M059J (cell line): Measurements from ENCODE around the gene ELL. TPM values are rescaled to one million over a fixed set of nuclear protein-coding genes. Genes with fewer than 3 reads are reported as not detected.
A peak's percentile ranks its signal among the peaks of the same experiment; 100 is the strongest.

Experiments used
- DNase-seq: peaks from one replicate; pipeline ENCODE4 v3.0.0-alpha.2; 2012; ENCODE audit warnings: low read depth
- total RNA-seq: library from RNA; depleted of rRNA; stranded (reverse); fragments of >200 nt; shearing (Covaris generic); gene quantifications from 2 replicates; pipeline ENCODE4 v1.2.3, GENCODE V29; 2014

ELL gene
- total RNA-seq, 1 experiment from 2014 or later = 15.4 TPM

GRCh38 chr19:18469069-18469846, 52.6 kb downstream of the ELL start:
- peak; percentile 31 for DNase-seq

DNA sequence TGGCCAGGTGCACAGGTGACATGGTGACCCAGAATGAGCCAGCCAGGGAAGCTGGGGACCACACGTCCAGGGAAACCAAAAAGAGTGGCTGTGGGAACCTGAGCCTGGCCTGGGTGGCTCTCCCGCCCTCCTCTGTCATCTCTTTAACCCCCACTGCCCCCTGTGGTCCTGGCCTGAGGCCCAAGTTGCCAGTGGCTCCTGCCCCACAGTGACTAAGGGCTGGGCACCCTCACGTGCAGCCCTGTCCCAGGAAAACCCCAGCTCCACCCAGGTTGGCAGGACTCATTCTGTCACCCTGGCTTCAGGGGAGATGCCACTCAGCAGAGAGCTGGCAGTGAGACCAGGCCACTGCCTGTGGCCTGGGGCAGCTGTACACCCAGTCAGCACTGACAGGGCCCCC, 53.4 kb downstream of the ELL start:
- peak; percentile 81 for DNase-seq

GRCh38 chr19:18467978-18468377, 53.9 kb downstream of the ELL start:
- DNase-seq = no peak

DNA sequence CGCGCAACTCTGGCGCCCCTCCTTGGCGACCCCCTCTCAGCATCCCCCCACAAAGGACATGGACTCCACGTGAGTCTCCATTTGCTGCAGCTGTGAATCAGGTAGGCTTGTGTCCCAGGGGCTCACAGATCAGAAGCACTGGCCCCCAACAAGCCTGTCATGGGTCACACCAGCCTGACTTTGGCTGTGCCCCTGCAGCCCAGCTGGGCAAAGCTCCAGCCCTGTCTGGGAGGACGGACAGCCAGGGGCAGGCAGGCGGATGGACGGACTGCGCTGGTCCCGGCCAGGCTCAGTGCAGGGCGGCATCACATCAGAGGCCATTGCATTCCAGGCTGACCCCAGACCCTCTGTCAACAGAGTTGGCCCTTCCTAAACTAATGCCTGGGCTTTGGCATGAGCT, 55.5 kb downstream of the ELL start:
- DNase-seq = no peak

GRCh38 chr19:18465964-18466339, 55.9 kb downstream of the ELL start:
- no peak for DNase-seq

DNA sequence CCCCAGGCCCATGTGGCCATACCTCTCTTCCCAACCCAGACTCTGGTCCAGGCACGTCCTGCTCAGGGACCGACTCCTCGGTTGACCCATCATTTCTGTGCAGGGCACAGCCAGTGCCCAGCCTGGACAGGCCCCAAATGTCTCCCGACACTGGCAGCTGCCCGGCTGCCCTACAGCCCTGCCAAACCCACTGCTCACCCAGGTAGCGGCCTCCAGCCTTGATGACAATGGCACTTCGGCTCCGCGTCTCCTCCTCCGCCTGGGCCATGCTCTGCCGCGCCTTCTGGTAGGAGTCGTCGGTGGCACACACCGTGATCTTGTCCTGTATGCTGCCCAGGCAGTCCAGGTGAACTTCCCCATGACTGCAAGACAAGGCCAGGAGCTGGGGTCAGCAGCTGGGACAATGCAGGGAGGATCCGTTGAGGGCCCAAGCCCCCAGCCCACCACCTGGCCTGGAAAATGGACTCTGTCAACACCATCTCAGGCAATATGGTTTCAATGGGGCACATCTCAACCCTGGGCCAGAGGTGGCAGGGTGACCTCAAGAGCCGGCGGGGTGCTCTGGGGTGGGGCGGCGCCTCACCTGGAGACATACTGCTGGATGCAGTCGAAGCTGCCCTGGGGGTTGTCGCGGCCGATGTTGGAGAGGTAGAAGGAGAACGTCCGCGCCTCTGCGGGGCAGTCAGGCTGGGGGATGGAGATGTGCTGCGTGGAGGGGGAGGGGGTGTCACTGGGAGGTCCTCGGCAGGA, 56.5 kb downstream of the ELL start:
- no peak for DNase-seq

GRCh38 chr19:18464646-18465045, 57.2 kb downstream of the ELL start:
- DNase-seq = peak; percentile 85

- no peak for DNase-seq
Observed at GRCh38 chr19:18461471-18461870, 60.4 kb downstream of the ELL start.

- no peak for DNase-seq
Observed at GRCh38 chr19:18460900-18461299, 61.0 kb downstream of the ELL start.

DNA sequence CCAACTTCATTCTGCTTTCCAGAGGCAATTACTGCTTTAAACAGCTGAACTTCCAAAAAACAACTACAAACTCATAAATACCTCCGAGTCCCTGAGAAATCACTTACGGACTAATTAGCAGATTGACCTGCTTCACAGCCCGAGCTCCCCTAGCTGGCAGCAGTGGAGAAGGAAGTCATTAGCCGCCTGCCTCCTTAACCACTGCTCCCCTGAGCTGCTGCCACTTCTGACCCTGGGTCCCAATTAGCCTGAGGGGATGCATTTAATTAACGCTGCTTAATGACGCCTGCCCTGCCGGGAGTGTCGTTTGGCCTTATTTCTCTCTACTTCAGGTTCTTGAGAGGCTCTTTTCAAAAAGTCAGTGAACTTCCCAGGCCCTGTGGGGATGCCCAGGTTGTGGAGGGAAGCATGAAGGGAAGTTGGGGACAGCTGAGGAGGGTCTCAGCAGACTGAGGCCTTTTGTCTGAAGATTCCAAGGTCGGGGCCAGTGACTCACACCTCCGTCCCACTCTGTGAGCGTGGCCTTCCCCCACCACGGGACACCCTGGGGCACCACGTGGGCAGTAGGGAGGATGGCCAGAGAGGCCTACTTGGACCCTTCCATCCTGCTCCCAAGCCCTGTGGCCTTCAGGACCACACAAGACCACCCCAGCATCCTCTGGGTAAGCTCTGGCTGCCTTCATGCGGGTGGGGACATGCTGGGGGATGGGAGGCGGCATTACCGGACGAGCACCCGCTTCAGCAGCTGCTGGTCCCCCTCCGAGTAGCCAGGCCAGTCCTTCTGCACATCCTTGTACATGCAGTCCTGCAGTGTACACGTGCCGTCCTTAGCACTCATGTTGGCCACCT, 64.2 kb downstream of the ELL start:
- no peak for DNase-seq

- DNase-seq = no peak
Observed at GRCh38 chr19:18456974-18457373, 64.9 kb downstream of the ELL start.

GRCh38 chr19:18456279-18456678, 65.6 kb downstream of the ELL start:
- DNase-seq = no peak

- DNase-seq = peak; percentile 79
Observed at GRCh38 chr19:18453269-18454024, 68.4 kb downstream of the ELL start.

DNA sequence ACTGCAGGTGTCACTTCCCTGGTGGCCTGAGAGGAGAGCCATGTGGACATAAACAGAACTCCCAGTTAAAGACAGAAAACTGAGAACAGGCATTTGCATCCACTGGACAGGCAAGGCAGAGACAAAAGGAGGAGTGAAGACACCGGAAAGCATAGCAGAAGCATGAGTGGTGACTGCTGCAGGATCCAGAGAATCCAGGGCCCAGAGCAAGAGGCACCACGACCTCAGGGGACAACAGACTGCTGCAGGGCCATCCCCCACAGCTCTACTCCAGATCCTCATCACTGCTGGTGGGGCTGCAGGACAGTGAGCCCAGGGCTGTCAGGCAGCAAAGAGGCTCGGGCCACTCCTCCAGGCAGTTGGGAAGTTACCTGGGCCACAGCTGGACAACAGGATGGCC, 69.5 kb downstream of the ELL start:
- no peak for DNase-seq

- DNase-seq = peak; percentile 69
Observed at GRCh38 chr19:18450931-18451836, 70.7 kb downstream of the ELL start.

GRCh38 chr19:18450021-18450930, 71.6 kb downstream of the ELL start:
- DNase-seq = no peak

DNA sequence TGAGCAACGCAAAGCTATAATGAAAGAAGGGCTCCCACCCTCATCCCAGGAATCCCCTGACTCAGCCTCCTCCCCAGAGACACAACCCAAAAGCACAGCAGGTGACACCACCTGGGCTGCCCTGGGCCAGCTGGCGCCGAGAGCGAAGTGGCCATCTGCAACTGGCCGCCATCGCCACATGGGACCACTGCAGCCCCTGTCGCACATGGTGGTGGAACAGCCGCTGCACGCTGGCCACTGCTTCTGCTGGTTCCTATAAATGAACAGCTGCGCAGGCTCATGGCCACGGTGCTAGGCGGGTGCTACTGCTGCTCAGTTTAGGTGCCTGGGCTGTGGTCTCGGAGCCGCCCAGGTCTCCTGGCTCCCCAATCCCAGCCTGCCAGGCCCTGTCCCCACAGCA, 72.3 kb downstream of the ELL start:
- DNase-seq = no peak

- DNase-seq = no peak
Observed at GRCh38 chr19:18446811-18447359, 75.0 kb downstream of the ELL start.

DNA sequence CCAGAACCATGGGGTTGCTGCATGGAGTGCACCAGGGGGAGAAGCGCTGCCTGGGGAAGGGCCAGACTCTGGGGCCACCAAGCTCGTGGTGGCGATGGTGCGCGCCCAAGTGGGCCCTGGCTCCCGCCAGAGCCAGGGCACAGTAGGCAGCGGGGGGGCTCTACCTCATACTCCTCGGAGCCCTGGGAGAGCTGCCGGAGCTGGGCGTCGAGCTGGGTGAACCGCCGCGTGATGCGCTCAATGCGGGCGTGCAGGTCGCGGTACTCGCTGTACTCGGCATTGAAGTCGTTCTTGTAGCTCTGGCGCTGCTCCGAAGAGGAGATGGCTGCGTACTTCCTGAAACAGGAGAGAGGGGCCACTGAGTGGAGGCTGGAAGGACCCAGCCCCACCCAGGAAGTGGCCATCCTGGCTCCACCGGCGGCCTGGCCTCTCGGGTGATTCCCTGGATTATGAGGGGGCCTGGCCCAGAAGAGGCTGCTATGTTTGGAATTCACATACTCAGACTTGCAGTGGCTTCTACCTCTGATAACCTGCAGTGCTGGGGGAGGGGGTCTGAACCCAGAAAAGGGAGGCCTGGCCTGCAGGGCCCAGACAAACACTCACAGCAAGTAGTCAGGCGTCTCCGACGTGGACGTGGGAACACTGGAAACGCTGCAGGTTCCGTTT, 75.6 kb downstream of the ELL start:
- no peak for DNase-seq
